Stimulated activated memory B cell treated with anti-CD40 and anti-IgM and Interleukin-4, amounts not matched to agents 10 μg/mL and 1 μg/mL and 100 μg/mL, for 72 hours (primary cell): Measurements from ENCODE around the gene IRS1.

Source experiments
- ATAC-seq: fragments of 150-1000 bp; cut with Tn5 transposase; 2 replicates; pipeline ENCODE4 v1.10.0; 2021
- H3K27ac Mint-ChIP-seq: one replicate; pipeline ENCODE4 v1.8.0; 2022; ENCODE audit warnings: mild to moderate bottlenecking, mixed read lengths
- H3K27me3 Mint-ChIP-seq: one replicate; pipeline ENCODE4 v1.8.0; 2022; ENCODE audit warnings: mixed read lengths
- H3K36me3 Mint-ChIP-seq: one replicate; pipeline ENCODE4 v1.8.0; 2022; ENCODE audit warnings: mixed read lengths
- H3K4me1 Mint-ChIP-seq: one replicate; pipeline ENCODE4 v1.8.0; 2022; ENCODE audit warnings: mixed read lengths
- H3K4me3 Mint-ChIP-seq: one replicate; pipeline ENCODE4 v1.8.0; 2022; ENCODE audit warnings: mild to moderate bottlenecking, moderate library complexity, mixed read lengths
- H3K9me3 Mint-ChIP-seq: one replicate; pipeline ENCODE4 v1.8.0; 2022; ENCODE audit warnings: mixed read lengths

The IRS1 gene

DNA sequence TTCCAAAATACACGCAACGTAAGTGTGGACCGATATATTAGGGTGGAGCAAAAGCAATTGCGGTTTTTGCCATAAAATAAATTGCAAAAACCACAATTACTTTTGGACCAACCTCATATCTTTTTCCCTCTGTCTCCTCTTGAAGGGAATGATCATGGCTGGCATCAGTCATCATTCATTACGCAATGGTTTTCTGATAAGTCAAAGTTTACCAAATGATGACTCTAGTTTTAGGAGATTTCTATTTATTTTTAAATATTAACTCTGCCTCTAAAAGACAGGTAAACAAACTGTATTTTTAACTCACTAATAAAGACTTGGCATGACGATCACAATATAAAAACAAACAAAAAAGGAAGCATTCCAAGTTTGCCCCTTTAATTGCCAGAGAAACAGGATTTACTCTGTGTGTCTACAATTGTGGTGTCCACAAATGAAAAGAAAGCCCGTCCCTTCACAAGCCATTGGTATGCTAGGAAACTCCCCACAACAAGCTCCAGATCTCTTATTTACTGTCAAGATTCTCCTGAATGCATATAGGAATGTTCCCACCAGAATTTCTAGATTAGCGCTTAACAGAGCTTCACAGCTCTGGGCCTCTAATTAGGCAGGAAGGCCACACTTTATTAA lies 61.3 kb downstream of the IRS1 start:
- H3K27me3 Mint-ChIP-seq = no peaks in the 10 kb centered on the region
- no peak overlapping the region for H3K4me3 Mint-ChIP-seq
- peaks cover 6% of the 10 kb centered on the region for H3K36me3 Mint-ChIP-seq
- H3K9me3 Mint-ChIP-seq = no peaks in the 10 kb centered on the region
- H3K4me1 Mint-ChIP-seq = no peaks in the 10 kb centered on the region
- no peak for ATAC-seq
- no peak overlapping the region for H3K27ac Mint-ChIP-seq

DNA sequence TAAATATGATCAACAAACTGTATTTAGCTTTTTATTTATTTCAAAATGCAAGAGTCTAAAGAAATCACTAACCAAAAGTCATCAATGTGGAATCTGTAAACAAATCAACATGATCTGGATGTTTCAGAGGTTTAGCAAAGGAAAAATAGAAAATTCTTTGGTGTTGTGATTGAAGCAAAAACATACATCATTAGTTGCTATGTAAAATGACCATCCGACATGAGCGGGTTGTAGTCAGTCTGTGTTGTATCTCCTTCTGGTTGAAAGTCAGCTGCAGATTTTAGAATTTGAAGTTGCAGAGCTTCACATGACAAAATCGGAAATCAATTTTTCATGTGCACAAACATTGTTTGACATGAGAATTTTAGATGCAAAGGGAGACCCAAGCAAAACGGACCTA lies 63.2 kb downstream of the IRS1 start:
- peaks cover 6% of the 10 kb centered on the region for H3K36me3 Mint-ChIP-seq
- H3K27me3 Mint-ChIP-seq = no peaks in the 10 kb centered on the region
- H3K4me1 Mint-ChIP-seq = no peaks in the 10 kb centered on the region
- ATAC-seq = no peak
- H3K9me3 Mint-ChIP-seq = no peaks in the 10 kb centered on the region
- H3K27ac Mint-ChIP-seq = no peak overlapping the region
- H3K4me3 Mint-ChIP-seq = no peak overlapping the region

DNA sequence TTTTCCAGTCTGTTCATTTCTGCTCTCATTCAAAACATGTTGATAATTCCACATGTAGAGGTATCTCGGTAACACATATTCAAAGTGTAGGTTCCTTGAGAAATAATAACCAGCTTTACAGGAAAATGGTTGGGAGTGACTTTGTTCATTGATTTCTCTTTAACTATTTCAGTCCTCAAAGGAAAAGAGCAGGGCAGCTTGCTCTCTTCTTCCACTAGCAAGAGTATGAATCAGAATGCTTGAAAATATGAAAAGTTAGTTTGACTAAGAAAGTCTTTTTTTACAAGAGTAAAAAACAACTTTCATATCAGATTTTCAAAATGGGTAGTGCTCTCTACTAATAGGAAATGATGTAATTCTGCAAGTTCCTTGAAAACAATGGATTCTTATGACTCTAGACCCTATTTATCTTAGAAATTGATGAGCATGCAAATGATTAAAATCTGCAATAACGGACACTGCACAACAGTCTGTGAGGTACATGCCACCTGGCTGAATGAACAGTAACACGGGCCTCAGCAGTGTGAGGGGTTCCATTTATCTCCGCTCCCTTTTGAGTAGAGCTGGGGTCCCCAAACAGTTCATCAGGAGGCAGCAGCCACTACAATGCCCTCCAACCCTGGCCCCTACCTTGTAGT lies 65.6 kb downstream of the IRS1 start:
- ATAC-seq = no peak

DNA sequence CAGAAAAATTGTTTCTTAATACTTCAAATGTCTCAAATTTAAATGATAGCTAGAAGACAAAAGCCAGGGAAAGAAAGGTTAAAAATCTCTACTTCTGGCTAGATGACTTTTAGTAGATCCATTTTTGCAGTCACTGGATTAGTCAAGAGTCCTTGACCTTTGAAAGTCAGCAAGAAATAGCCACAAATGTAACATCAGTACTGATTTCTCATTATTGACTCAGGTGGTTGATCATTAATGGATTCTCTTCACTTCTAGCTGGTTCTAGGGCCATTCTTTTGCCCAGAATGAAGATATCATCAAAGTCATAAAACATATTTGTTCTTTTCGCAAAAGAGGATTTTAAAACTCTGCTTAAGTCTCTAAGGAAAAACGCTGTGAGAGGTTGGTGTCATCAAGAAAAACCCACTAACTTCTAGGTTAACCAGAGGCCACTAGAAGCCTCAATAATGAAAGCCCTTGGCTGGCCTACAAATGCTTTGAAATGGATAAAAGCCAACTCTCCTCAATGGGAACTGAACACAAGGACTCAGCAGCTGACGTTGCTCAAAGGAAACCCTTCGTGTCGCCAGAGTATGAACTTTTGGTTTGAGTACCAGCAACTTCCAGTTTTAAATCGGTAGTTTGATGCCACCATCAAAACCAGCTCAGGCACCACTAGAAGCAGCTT lies 66.3 kb downstream of the IRS1 start:
- no peaks in the 10 kb centered on the region for H3K27me3 Mint-ChIP-seq
- no peak overlapping the region for H3K4me3 Mint-ChIP-seq
- no peak for ATAC-seq
- peaks cover 6% of the 10 kb centered on the region for H3K36me3 Mint-ChIP-seq
- H3K9me3 Mint-ChIP-seq = no peaks in the 10 kb centered on the region
- H3K27ac Mint-ChIP-seq = no peak overlapping the region
- no peaks in the 10 kb centered on the region for H3K4me1 Mint-ChIP-seq

More for the DNA sequence above, 65.6 kb downstream of the IRS1 start:
- Mint-ChIP-seq H3K4me1 (no peaks in the 10 kb centered on the region), H3K36me3 (peaks cover 6% of the 10 kb centered on the region), H3K27me3 (no peaks in the 10 kb centered on the region), H3K9me3 (no peaks in the 10 kb centered on the region), H3K4me3 (no peak overlapping the region), H3K27ac (no peak overlapping the region)

DNA sequence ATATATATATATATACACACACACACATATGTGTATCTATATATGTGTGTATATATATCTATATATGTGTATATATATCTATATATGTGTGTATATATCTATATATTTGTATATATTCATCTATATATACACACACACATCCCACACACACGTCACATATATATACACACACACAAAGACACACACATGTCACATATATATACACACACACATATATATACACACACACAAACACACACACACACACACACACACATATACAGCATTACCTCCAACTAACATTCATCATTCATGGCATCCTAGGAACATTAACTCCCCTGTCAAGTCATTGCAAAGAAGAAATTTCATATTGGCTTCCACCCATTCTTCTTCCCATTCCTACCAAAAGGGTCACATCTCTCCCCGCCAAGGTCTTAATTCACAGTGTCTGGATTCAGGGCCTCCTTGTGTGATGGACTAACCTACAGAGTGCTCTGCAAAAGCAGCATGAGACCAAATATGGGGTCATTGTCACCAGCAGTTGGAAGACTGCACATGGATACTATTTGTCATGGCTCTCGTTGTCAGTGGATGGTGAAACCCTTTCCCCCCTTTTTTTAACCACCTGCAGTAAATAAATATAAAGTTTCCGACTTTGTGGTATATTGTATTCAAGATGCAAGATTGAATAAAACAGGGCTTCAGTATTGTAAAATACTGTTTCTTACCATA lies 67.0 kb downstream of the IRS1 start:
- Mint-ChIP-seq H3K9me3 (no peaks in the 10 kb centered on the region), H3K4me3 (no peak overlapping the region), H3K27ac (no peak overlapping the region), H3K27me3 (no peaks in the 10 kb centered on the region), H3K4me1 (no peaks in the 10 kb centered on the region), H3K36me3 (peaks cover 5% of the 10 kb centered on the region)
- ATAC-seq = no peak

DNA sequence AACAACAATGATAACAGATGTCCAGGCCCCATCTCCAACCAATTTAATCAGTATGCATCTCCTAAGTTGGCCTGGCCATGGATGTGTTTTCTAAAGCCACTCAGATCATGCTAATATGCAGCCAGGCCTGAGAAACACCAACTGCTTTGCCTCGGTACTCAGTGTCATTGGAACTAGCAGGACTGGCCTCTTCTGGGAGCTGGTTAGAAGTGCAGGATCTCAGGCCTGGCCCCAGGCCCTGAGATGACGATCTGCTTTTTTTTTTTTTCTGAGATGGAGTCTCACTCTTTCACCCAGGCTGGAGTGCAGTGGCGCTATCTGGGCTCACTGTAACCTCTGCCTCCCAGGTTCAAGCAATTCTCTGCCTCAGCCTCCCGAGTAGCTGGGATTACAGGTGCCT lies 69.1 kb downstream of the IRS1 start:
- Mint-ChIP-seq H3K27me3 (peaks cover 9% of the 10 kb centered on the region), H3K4me1 (peaks cover 7% of the 10 kb centered on the region), H3K27ac (no peak overlapping the region), H3K9me3 (no peaks in the 10 kb centered on the region), H3K4me3 (no peak overlapping the region), H3K36me3 (no peaks in the 10 kb centered on the region)
- ATAC-seq = no peak

DNA sequence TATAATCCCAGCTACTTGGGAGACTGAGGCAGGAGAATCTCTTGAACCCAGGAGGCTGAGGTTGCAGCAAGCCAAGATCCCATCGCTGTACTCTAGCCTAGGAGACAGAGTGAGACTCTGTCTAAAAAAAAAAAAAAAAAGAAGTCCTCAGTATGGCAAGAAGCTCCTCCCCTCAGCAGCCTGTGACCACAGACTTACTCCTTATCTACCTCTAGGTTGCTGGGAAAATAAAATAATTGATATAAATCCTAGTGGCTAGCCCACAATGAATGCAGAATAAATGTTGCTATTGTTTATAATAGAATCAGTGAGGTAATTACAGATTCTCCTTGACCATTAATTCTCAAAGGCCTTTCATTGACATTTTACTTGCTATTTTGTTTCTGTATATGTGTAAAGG lies 70.6 kb downstream of the IRS1 start:
- peaks cover 17% of the 10 kb centered on the region for H3K27me3 Mint-ChIP-seq
- H3K4me3 Mint-ChIP-seq = no peak overlapping the region
- no peak for ATAC-seq
- no peaks in the 10 kb centered on the region for H3K9me3 Mint-ChIP-seq
- H3K27ac Mint-ChIP-seq = no peak overlapping the region
- H3K36me3 Mint-ChIP-seq = no peaks in the 10 kb centered on the region
- H3K4me1 Mint-ChIP-seq = peaks cover 7% of the 10 kb centered on the region

DNA sequence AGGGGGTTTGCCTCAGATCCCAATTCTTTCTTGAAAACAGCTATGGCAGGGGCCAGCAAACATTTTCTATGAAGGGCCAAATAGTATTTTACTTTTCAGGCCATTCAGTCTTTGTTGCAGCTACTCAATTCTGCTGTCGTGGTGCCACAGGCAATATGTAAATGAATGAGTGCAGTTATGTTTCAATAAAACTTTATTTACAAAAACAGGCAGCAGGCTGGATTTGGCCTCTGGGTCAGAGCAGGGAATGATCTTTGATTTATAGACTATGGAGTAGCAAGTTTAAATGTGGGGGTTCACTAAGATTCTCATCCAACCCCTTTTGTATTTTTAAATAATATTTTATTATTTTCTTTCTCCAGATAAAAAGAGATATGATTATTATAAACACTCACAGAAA lies 72.4 kb downstream of the IRS1 start:
- Mint-ChIP-seq H3K27me3 (peaks cover 17% of the 10 kb centered on the region), H3K9me3 (no peaks in the 10 kb centered on the region), H3K4me1 (peaks cover 7% of the 10 kb centered on the region), H3K27ac (no peak overlapping the region), H3K4me3 (no peak overlapping the region), H3K36me3 (no peaks in the 10 kb centered on the region)
- no peak for ATAC-seq

DNA sequence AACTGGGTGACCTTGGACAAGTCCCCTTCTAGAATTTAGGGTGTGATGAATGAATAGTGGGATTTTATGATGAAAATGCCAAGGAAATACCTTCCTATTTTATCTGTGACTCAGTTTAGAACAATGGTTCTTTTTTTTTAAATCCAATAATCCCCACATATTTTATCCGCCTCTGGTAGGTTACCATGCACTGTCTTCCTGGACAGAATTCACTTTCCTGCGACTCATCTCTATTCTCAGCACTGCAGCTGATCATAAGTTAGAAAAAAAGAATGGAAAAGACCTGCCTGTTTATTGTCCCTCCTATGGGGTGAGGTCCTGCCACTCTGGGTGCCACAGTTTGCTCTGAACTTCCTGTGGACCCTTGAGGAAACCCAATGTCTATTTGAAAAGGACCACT lies 73.1 kb downstream of the IRS1 start:
- Mint-ChIP-seq H3K4me3 (no peak overlapping the region), H3K9me3 (no peaks in the 10 kb centered on the region), H3K27me3 (peaks cover 17% of the 10 kb centered on the region), H3K27ac (no peak overlapping the region), H3K36me3 (no peaks in the 10 kb centered on the region), H3K4me1 (peaks cover 7% of the 10 kb centered on the region)
- no peak for ATAC-seq

DNA sequence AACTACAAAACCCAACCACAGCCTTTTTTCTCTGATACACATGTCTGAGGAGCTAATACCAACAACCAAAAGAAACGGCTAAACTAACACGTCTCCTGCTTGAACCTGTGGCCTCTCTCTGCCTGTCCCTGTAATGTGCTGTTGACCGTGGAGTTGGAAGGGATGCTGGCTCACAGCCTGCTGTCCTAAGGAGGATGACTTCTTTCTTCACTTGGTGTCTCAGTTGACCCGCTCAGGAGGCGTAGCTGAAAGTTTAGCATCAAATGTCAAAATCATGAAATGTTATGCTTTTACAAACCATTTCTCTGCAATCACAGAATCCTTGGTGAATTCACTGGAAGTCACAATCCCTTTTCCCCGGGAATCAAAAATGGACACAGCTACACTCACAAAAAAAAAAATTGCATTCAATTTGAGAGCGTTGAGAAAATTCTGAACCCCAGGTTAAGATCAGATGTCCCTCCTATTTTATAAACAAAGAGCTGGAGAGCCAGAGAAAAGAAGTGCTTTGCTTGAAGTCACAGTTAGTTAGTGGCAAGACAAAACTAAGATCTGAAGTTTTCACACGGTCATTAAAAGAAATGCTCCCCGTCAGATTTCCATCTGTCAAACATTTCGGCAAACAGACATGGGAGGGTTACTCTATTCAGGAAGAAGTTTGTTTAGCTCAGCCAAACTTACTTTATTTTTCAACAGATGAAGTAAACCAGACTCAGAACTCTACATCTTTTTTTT lies 74.3 kb downstream of the IRS1 start:
- no peak overlapping the region for H3K27ac Mint-ChIP-seq

DNA sequence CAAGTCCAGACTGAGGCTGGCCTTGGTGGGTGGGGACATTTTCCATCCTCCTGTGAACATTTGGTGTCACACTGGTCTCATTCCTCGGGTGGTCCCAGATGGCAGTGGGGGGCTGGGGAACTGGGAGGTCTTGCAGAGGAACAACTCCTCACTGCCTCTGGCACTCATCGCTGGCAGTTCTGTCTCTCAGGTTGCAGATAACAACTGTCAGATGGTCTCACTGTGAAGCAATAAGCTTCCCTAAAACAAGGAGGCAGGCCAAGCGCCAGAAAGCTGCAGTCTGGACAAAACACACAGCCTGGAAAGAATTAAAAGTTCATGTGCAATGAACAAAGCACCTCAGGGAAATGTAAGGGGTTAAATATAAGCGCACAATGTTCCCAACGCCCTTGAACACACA lies 78.1 kb downstream of the IRS1 start:
- Mint-ChIP-seq H3K9me3 (no peaks in the 10 kb centered on the region), H3K27ac (no peak overlapping the region), H3K36me3 (no peaks in the 10 kb centered on the region), H3K27me3 (peaks cover 17% of the 10 kb centered on the region), H3K4me3 (no peak overlapping the region), H3K4me1 (peaks cover 9% of the 10 kb centered on the region)
- no peak for ATAC-seq

More for the DNA sequence above, 74.3 kb downstream of the IRS1 start:
- Mint-ChIP-seq H3K4me3 (no peak overlapping the region), H3K9me3 (no peaks in the 10 kb centered on the region), H3K27me3 (peaks cover 17% of the 10 kb centered on the region), H3K36me3 (no peaks in the 10 kb centered on the region), H3K4me1 (peaks cover 7% of the 10 kb centered on the region)
- no peak for ATAC-seq

DNA sequence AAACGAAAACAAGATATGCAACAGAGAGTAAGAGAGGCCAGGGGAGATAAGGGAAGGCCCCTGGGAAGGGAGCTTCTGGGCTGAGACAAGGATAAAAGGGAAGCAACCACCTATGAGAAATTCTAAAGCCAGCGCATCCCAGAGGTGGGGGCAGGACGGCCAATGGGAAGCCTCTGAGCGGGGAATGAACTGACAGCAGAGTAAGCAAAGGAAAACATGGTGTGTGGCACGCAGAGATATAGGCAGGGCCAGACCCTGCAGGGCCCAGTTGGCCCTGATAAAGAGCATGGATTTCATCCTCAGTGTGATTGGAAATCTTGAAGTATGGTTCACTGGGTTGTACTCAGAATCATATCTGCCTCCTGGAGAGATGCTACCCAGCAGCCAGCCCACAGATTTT lies 78.7 kb downstream of the IRS1 start:
- no peaks in the 10 kb centered on the region for H3K9me3 Mint-ChIP-seq
- H3K4me3 Mint-ChIP-seq = no peak overlapping the region
- H3K27ac Mint-ChIP-seq = no peak overlapping the region
- H3K27me3 Mint-ChIP-seq = peaks cover 13% of the 10 kb centered on the region
- H3K4me1 Mint-ChIP-seq = peaks cover 12% of the 10 kb centered on the region
- no peaks in the 10 kb centered on the region for H3K36me3 Mint-ChIP-seq
- no peak for ATAC-seq

DNA sequence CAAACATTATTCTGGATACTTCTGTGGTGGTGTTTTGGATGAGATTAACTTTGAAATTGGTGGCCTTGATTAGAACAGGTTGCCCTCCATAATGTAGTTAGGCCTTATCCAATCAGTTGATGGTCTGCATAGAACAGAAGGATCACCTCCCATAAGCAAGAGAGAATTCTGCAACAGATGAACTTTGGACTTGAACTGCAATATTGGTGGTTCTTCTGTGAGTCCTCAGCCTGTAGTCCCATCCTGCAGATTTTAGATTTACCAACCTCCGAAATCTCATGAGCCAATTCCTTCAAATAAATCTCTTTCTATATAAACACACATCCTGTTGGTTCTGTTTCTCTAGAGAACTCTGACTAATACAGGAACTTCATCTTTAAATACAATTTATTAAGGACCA lies 81.9 kb downstream of the IRS1 start:
- ATAC-seq = no peak
- Mint-ChIP-seq H3K27me3 (no peaks in the 10 kb centered on the region), H3K4me1 (peaks cover 14% of the 10 kb centered on the region), H3K9me3 (peaks cover 4% of the 10 kb centered on the region), H3K4me3 (no peak overlapping the region), H3K36me3 (no peaks in the 10 kb centered on the region), H3K27ac (no peak overlapping the region)

DNA sequence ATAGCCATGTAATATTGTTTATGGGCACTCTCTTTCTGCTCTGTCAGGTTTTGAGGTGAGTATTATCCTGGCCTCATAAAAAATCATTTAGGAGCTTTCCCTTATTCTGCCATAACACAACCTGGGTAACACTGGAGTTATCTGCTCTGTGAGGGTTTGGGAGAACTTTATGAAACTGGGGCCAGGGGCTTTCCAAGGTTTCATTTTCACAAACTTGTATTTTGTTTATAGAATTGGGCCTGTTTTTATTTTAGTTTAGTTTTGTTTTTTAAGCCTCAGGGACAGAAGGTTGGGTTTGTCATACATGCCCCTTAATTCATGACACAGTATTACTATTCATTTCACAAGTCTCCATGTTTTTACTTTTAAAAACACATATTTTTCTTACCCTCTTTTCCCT lies 83.5 kb downstream of the IRS1 start:
- no peak for ATAC-seq
- Mint-ChIP-seq H3K4me3 (no peak overlapping the region), H3K27ac (no peak overlapping the region), H3K27me3 (no peaks in the 10 kb centered on the region), H3K9me3 (peaks cover 4% of the 10 kb centered on the region), H3K36me3 (no peaks in the 10 kb centered on the region), H3K4me1 (peaks cover 14% of the 10 kb centered on the region)

DNA sequence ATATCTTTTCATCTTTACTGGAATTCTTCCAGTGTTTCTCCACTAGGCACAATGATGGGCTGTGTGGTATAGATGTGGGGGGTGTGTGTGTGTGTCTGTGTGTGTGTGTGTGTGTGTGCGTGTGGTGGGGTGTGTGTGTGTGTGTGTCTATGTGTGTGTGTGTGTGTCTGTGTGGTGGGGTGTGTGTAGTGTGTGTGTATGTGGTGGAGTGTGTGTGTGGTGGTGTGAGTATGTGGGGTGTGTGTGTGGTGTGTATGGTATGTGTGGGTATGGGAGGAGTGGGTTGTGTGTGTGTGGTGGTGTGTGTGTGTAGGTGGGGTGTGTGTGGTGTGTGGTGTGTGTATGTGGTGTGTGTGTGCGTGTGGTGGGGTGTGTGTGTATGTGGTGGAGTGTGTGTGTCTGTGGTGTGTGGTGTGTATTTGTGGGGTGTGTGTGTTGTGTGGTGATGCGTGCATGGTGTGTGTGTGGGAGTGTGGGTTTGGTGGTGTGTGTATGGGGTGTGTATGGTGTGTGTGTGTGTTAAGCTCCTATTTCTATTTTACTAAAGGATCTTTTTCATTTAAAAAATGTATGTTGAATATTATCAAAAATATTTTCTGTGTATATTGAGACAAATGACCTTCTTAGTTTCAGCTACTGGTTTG lies 84.2 kb downstream of the IRS1 start:
- Mint-ChIP-seq H3K27ac (no peak overlapping the region), H3K27me3 (no peaks in the 10 kb centered on the region), H3K4me1 (peaks cover 14% of the 10 kb centered on the region), H3K36me3 (no peaks in the 10 kb centered on the region), H3K9me3 (peaks cover 5% of the 10 kb centered on the region), H3K4me3 (no peak overlapping the region)
- no peak for ATAC-seq
